Measurements from ENCODE around the gene TMEM263.
"Not testable (repeated sequence)": the region's sequence is repeated elsewhere in the genome, so short reads cannot be mapped to it uniquely, and the experiment has no call there.

TMEM263 gene

DNA sequence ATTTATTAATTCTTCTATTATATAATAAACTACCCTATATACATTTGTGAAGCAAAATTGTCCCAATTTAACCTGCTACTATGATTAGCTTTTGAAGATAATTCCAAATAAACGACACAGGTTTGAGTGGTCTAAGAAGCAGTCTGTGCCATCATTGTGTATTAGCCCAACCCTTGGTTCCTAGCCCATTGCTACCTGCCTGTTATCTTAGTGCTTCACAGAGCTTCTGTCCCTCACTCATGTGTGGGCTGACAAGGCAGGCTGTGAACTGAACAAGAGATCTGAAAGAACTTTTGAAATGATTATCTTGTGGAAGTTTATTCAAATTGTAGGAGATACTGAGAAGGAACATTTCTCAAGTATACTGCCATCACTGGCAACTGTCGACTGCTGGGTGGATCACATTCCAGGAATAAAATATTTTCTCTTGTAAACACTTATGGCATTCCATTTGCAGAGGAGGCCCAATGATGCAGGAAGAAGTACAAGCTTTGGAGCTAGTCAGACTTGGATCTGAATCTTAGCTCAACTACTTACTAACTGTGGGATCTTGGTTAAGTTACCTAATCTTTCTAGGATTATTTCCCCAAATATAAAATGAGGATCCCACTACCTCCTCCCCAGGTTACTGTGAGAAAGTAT lies 39.0 kb downstream of the TMEM263 start:
- H3K27me3 Mint-ChIP-seq (ENCODE audit: low read depth): no peaks in the 10 kb centered on the region

DNA sequence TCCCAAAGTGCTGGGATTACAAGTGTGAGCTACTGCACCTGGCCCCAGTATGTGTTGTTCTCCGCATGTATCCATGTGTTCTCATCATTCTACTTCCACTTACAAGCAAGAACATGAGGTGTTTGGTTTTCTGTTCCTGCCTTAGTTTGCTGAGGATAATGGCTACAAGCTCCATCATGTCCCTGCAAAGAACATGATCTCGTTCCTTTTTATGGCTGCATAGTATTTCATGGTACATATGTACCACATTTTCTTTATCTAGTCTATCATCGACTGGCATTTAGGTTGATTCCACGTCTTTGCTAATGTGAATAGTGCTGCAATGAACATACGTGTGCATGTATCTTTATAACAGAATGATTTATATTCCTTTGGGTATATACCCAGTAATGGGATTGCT lies 40.4 kb downstream of the TMEM263 start:
- not testable (repeated sequence) for H3K27ac Mint-ChIP-seq; H3K9me3 Mint-ChIP-seq; H3K4me3 Mint-ChIP-seq; H3K27me3 Mint-ChIP-seq (ENCODE audit: low read depth); H3K4me1 Mint-ChIP-seq
- H3K36me3 Mint-ChIP-seq (ENCODE audit: low read depth): peaks cover 31% of the 10 kb centered on the region

More for the DNA sequence above, 39.0 kb downstream of the TMEM263 start:
- H3K36me3 Mint-ChIP-seq (ENCODE audit: low read depth): peaks cover 23% of the 10 kb centered on the region
- H3K4me1 Mint-ChIP-seq: peaks cover 7% of the 10 kb centered on the region
- no peak for TF ChIP-seq CTCF (IDR thresholded peaks at IDR 0.05; ENCODE audit: unreplicated experiment in 3 of 3)
- no peaks in the 10 kb centered on the region for H3K9me3 Mint-ChIP-seq
- no peak overlapping the region for H3K4me3 Mint-ChIP-seq
- H3K27ac Mint-ChIP-seq: no peak overlapping the region

GRCh38 chr12:106997916-106998315 lies 42.2 kb downstream of the TMEM263 start:
- peaks cover 7% of the 10 kb centered on the region for H3K4me1 Mint-ChIP-seq
- peaks cover 2% of the 10 kb centered on the region for H3K9me3 Mint-ChIP-seq
- H3K36me3 Mint-ChIP-seq (ENCODE audit: low read depth): peaks cover 47% of the 10 kb centered on the region
- no peak overlapping the region for H3K4me3 Mint-ChIP-seq
- H3K27me3 Mint-ChIP-seq (ENCODE audit: low read depth): no peaks in the 10 kb centered on the region
- no peak overlapping the region for H3K27ac Mint-ChIP-seq
- TF ChIP-seq CTCF (IDR thresholded peaks at IDR 0.05; ENCODE audit: unreplicated experiment in 3 of 3): no peak

DNA sequence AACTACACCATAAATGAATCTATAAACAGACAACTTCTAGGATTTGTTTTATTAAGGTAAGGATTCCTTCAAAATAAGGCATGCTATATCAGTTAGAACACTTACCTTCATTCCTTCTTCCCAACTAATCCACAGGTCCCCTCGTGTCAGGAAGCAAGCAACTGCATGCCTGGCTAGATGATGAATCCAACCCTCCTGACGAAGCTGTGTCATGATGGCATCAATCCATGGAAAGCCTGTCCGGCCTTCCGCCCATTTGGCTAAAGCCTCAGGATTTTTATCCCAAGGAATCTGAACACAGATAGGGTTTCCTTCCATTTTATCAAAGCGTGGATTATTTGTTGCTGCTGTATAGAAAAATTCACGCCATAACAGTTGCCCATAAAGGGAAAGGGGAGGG lies 43.7 kb downstream of the TMEM263 start:
- peaks cover 48% of the 10 kb centered on the region for H3K36me3 Mint-ChIP-seq (ENCODE audit: low read depth)
- H3K4me1 Mint-ChIP-seq: peaks cover 6% of the 10 kb centered on the region
- TF ChIP-seq CTCF (IDR thresholded peaks at IDR 0.05; ENCODE audit: unreplicated experiment in 3 of 3): no peak
- H3K27ac Mint-ChIP-seq: no peak overlapping the region
- H3K9me3 Mint-ChIP-seq: peaks cover 2% of the 10 kb centered on the region
- H3K4me3 Mint-ChIP-seq: no peak overlapping the region
- H3K27me3 Mint-ChIP-seq (ENCODE audit: low read depth): no peaks in the 10 kb centered on the region

GRCh38 chr12:107002665-107003064 lies 47.0 kb downstream of the TMEM263 start:
- not testable (repeated sequence) for H3K4me3 Mint-ChIP-seq; H3K27me3 Mint-ChIP-seq (ENCODE audit: low read depth); H3K4me1 Mint-ChIP-seq; H3K9me3 Mint-ChIP-seq; H3K27ac Mint-ChIP-seq
- H3K36me3 Mint-ChIP-seq (ENCODE audit: low read depth): peaks cover 32% of the 10 kb centered on the region

GRCh38 chr12:107007411-107007810 lies 51.7 kb downstream of the TMEM263 start:
- Mint-ChIP-seq H3K9me3 (peaks cover 4% of the 10 kb centered on the region), H3K4me3 (no peak overlapping the region), H3K4me1 (no peaks in the 10 kb centered on the region), H3K36me3 (ENCODE audit: low read depth) (peaks cover 30% of the 10 kb centered on the region), H3K27ac (no peak overlapping the region), H3K27me3 (ENCODE audit: low read depth) (no peaks in the 10 kb centered on the region)
- TF ChIP-seq CTCF (IDR thresholded peaks at IDR 0.05; ENCODE audit: unreplicated experiment in 3 of 3): no peak

DNA sequence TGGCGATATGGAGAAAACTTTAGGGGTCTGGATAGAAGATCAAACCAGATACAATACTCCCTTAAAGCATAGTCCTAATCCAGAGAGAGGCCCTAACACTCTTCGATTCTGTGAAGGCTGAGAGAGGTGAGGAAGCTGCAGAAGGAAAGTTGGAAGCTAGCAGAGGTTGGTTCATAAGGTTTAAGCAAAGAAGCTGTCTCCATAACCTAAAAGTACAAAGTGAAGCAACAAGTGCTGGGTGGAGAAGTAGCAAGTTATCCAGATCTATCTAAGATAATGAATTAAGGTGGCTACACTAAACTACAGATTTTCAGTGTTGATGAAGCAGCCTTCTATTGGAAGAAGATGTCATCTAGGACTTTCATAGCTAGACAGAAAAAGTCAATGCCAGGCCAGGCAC lies 55.8 kb downstream of the TMEM263 start:
- Mint-ChIP-seq H3K9me3 (peaks cover 2% of the 10 kb centered on the region), H3K27me3 (ENCODE audit: low read depth) (no peaks in the 10 kb centered on the region)
- no peak for TF ChIP-seq CTCF (IDR thresholded peaks at IDR 0.05; ENCODE audit: unreplicated experiment in 3 of 3)

More for the DNA sequence above, 55.8 kb downstream of the TMEM263 start:
- Mint-ChIP-seq H3K4me1 (no peaks in the 10 kb centered on the region), H3K4me3 (no peak overlapping the region), H3K27ac (no peak overlapping the region), H3K36me3 (ENCODE audit: low read depth) (peaks cover 32% of the 10 kb centered on the region)

Measured in nephron (organoid).